HCT116 (cell line): Measurements from ENCODE around the gene PRKG1.

Experiments used
- CEBPB ChIP-seq: IDR thresholded peaks from 2 replicates; pipeline ENCODE4 v1.6.1; 2012; ENCODE audit warnings: low read depth
- CTCF ChIP-seq, 3 experiments: fragments of 200-600 bp in 1 of 3; sonication (generic) in 1 of 3; IDR thresholded peaks in 2 of 3; conservative IDR thresholded peaks in 1 of 3; 2 replicates each; pipeline ENCODE4 v1.5.1; 2012 to 2017; ENCODE audit warnings: low read depth in 2 of 3, low read length in 2 of 3, antibody characterized with exemption in 1 of 3, borderline replicate concordance in 1 of 3, control low read depth in 1 of 3, mild to moderate bottlenecking in 1 of 3, mixed read lengths in 1 of 3, mixed run types in 1 of 3, moderate library complexity in 1 of 3; ENCODE audit not compliant: insufficient read depth in 1 of 3
- EZH2 ChIP-seq: fragments of 200-600 bp; sonication (generic); IDR thresholded peaks from 2 replicates; pipeline ENCODE4 v1.6.1; 2017; ENCODE audit warnings: antibody characterized with exemption, mixed run types
- EZH2phosphoT487 ChIP-seq: fragments of 200-600 bp; IDR thresholded peaks from 2 replicates; pipeline ENCODE4 v1.6.1; 2018; ENCODE audit warnings: antibody characterized with exemption, borderline replicate concordance
- JUND ChIP-seq: IDR thresholded peaks from 2 replicates; pipeline ENCODE4 v1.6.1; 2012
- POLR2A ChIP-seq: IDR thresholded peaks from 2 replicates; pipeline ENCODE4 v1.7.0; 2011; ENCODE audit warnings: borderline replicate concordance; ENCODE audit not compliant: insufficient read depth, insufficient read length; ENCODE audit errors: extremely low read depth
- POLR2AphosphoS5 ChIP-seq: IDR thresholded peaks from 2 replicates; pipeline ENCODE4 v1.6.1; 2011; ENCODE audit warnings: mild to moderate bottlenecking, low read depth, low read length, moderate library complexity
- SIN3A ChIP-seq: IDR thresholded peaks from 2 replicates; pipeline ENCODE4 v1.6.1; 2012; ENCODE audit warnings: low read depth
- SP1 ChIP-seq: IDR thresholded peaks from 2 replicates; pipeline ENCODE4 v1.6.1; 2012; ENCODE audit warnings: low read depth
- SRF ChIP-seq: IDR thresholded peaks from 2 replicates; pipeline ENCODE4 v1.6.1; 2012; ENCODE audit warnings: low read depth
- TCF7L2 ChIP-seq: IDR thresholded peaks from 2 replicates; pipeline ENCODE4 v1.7.0; 2011; ENCODE audit warnings: borderline replicate concordance, inconsistent platforms; ENCODE audit not compliant: insufficient read depth, insufficient read length; ENCODE audit errors: extremely low read depth
- YY1 ChIP-seq: IDR thresholded peaks from 2 replicates; pipeline ENCODE4 v1.6.1; 2011; ENCODE audit warnings: low read length, low read depth, moderate library complexity, mild to moderate bottlenecking; ENCODE audit not compliant: insufficient replicate concordance; ENCODE audit errors: extremely low read depth
- TF ChIP-seq, protein P1 (sequence below): IDR thresholded peaks from 2 replicates; pipeline ENCODE4 v1.6.1; 2011; ENCODE audit warnings: mild to moderate bottlenecking, low read length, moderate library complexity; ENCODE audit not compliant: insufficient replicate concordance; ENCODE audit errors: extremely low read depth

GRCh38 chr10:51147644-51148399, 73.5 kb downstream of the PRKG1 start:
- TF ChIP-seq POLR2A (no peak), EZH2 (no peak), CTCF (IDR thresholded peaks at IDR 0.05 in 2 of 3, conservative IDR thresholded peaks at IDR 0.05 in 1 of 3; ENCODE audit: borderline replicate concordance in 1 of 3, insufficient read depth in 1 of 3, low read depth in 2 of 3, low read length in 2 of 3) (no peak), SP1 (no peak), JUND (no peak), SRF (no peak), EZH2phosphoT487 (no peak), POLR2AphosphoS5 (no peak), TCF7L2 (no peak), SIN3A (no peak), YY1 (no peak), CEBPB (no peak)
- TF ChIP-seq, protein P1, sequence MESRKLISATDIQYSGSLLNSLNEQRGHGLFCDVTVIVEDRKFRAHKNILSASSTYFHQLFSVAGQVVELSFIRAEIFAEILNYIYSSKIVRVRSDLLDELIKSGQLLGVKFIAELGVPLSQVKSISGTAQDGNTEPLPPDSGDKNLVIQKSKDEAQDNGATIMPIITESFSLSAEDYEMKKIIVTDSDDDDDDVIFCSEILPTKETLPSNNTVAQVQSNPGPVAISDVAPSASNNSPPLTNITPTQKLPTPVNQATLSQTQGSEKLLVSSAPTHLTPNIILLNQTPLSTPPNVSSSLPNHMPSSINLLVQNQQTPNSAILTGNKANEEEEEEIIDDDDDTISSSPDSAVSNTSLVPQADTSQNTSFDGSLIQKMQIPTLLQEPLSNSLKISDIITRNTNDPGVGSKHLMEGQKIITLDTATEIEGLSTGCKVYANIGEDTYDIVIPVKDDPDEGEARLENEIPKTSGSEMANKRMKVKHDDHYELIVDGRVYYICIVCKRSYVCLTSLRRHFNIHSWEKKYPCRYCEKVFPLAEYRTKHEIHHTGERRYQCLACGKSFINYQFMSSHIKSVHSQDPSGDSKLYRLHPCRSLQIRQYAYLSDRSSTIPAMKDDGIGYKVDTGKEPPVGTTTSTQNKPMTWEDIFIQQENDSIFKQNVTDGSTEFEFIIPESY, result no peak
